HCT116 (cell line): ENCODE measurements around the gene EPHA2. TPM values are rescaled to one million over a fixed set of nuclear protein-coding genes. Genes with fewer than 3 reads are reported as not detected.

ENCODE experiments used
- ATAC-seq: fragments of 200-7000 bp; cut with Tn5 transposase; 2 replicates; pipeline ENCODE4 v1.9.1; 2020; ENCODE audit warnings: mild to moderate bottlenecking, moderate library complexity
- BruUV-seq: library from RNA; stranded (reverse); fragments of 400-500 nt; replicated peaks from 2 replicates; lab custom pipeline; 2021; lab: Mats Ljungman, UMichigan
- CTCF ChIA-PET: fragments of 300-600 bp; sonication (Branson Sonifier 250); formaldehyde crosslinking; loops from one replicate; lab custom pipeline; 2021; ENCODE audit warnings: antibody characterized with exemption; lab: Charles Lee
- POLR2A ChIA-PET: fragments of 300-600, 350-600 bp; sonication (Branson Sonifier 250); formaldehyde crosslinking; loops from one replicate; lab custom pipeline; 2021; ENCODE audit warnings: antibody characterized with exemption; lab: Charles Lee
- RAD21 ChIA-PET, 2 experiments: fragments of 300-600 bp; sonication (Branson Sonifier 250); formaldehyde crosslinking; loops; one replicate each; lab custom pipeline; 2023; ENCODE audit warnings: low total read pairs in 2 of 2; ENCODE audit not compliant: uncharacterized antibody in 2 of 2, unreplicated experiment in 2 of 2, low non-redundant PET in 1 of 2; lab: Charles Lee
- DNase-seq: peaks from one replicate; pipeline ENCODE4 v3.0.0-alpha.2; 2010; ENCODE audit warnings: low read depth, low spot score
- H2AFZ ChIP-seq: fragments of 200-600 bp; shearing (Covaris generic), sonication (generic); 2 replicates; pipeline ENCODE4 v1.6.1; 2017; ENCODE audit warnings: low read depth, mixed run types, mixed read lengths, antibody characterized with exemption, low read length; ENCODE audit not compliant: poor library complexity, severe bottlenecking
- H3K27ac ChIP-seq: 2 replicates; pipeline ENCODE4 v1.5.1; 2012; ENCODE audit warnings: low read depth, low read length
- H3K27me3 ChIP-seq: fragments of 200-600 bp; sonication (generic); 2 replicates; pipeline ENCODE4 v1.6.1; 2016; ENCODE audit warnings: mixed run types, low read length, mixed read lengths; ENCODE audit not compliant: insufficient read depth
- H3K36me3 ChIP-seq, 2 experiments: fragments of 200-500 bp in 1 of 2; fragments of 200-600 bp in 1 of 2; sonication (Bioruptor generic) in 1 of 2; sonication (generic) in 1 of 2; 2 replicates each; pipeline versions ENCODE4 v1.5.1 to v1.6.1; 2014 to 2016; ENCODE audit warnings: low read length in 2 of 2, inconsistent platforms in 1 of 2, mixed read lengths in 1 of 2, mixed run types in 1 of 2; ENCODE audit not compliant: insufficient read depth in 2 of 2, control insufficient read depth in 1 of 2
- H3K4me1 ChIP-seq, 2 experiments: fragments of 200-600 bp in 1 of 2; sonication (generic) in 1 of 2; 2 replicates each; pipeline versions ENCODE4 v1.5.1 to v1.6.1; 2012 to 2017; ENCODE audit warnings: low read length in 2 of 2, inconsistent platforms in 1 of 2, mild to moderate bottlenecking in 1 of 2, mixed read lengths in 1 of 2, mixed run types in 1 of 2, moderate library complexity in 1 of 2; ENCODE audit not compliant: insufficient read depth in 2 of 2, control insufficient read depth in 1 of 2
- H3K4me2 ChIP-seq: fragments of 200-600 bp; sonication (generic); 2 replicates; pipeline ENCODE4 v1.6.1; 2017; ENCODE audit warnings: mixed run types, low read length, mixed read lengths
- H3K4me3 ChIP-seq, 2 experiments: fragments of 200-600 bp in 1 of 2; sonication (generic) in 1 of 2; replicated peaks in 1 of 2; 2 replicates each; pipeline ENCODE4 v1.5.1; 2011 to 2016; ENCODE audit warnings: low read length in 2 of 2, control low read depth in 1 of 2, low read depth in 1 of 2, mild to moderate bottlenecking in 1 of 2, mixed read lengths in 1 of 2, mixed run types in 1 of 2
- H3K79me2 ChIP-seq: fragments of 200-600 bp; sonication (generic); 2 replicates; pipeline ENCODE4 v1.6.1; 2017; ENCODE audit warnings: mild to moderate bottlenecking, mixed run types, low read length, moderate library complexity, mixed read lengths; ENCODE audit not compliant: insufficient read depth
- H3K9ac ChIP-seq: fragments of 200-600 bp; sonication (generic); 2 replicates; pipeline ENCODE4 v1.6.1; 2016; ENCODE audit warnings: low read length, mixed read lengths
- H3K9me2 ChIP-seq: fragments of 200-600 bp; sonication (generic), shearing (Covaris generic); 2 replicates; pipeline ENCODE4 v1.6.1; 2017; ENCODE audit warnings: mixed run types, mild to moderate bottlenecking, moderate library complexity; ENCODE audit not compliant: insufficient read depth
- H3K9me3 ChIP-seq, 2 experiments: fragments of 200-500 bp in 1 of 2; fragments of 200-600 bp in 1 of 2; sonication (Bioruptor generic) in 1 of 2; sonication (generic) in 1 of 2; 2 replicates each; pipeline ENCODE4 v1.6.1; 2014 to 2017; ENCODE audit warnings: low read length in 2 of 2, mixed read lengths in 2 of 2, inconsistent platforms in 1 of 2, low read depth in 1 of 2, mild to moderate bottlenecking in 1 of 2, mixed run types in 1 of 2, moderate library complexity in 1 of 2; ENCODE audit not compliant: control insufficient read depth in 1 of 2, insufficient read depth in 1 of 2
- H4K20me1 ChIP-seq: fragments of 200-600 bp; sonication (generic), shearing (Covaris generic); 2 replicates; pipeline ENCODE4 v1.6.1; 2017; ENCODE audit warnings: mixed run types, mild to moderate bottlenecking, moderate library complexity; ENCODE audit not compliant: insufficient read depth
- CBX3 ChIP-seq: IDR thresholded peaks from 2 replicates; pipeline ENCODE4 v1.6.1; 2012; ENCODE audit warnings: low read depth
- CEBPB ChIP-seq: IDR thresholded peaks from 2 replicates; pipeline ENCODE4 v1.6.1; 2012; ENCODE audit warnings: low read depth
- EGR1 ChIP-seq: IDR thresholded peaks from 2 replicates; pipeline ENCODE4 v1.6.1; 2012; ENCODE audit warnings: low read depth
- ELF1 ChIP-seq: IDR thresholded peaks from 2 replicates; pipeline ENCODE4 v1.6.1; 2012; ENCODE audit warnings: low read depth, borderline replicate concordance
- EZH2 ChIP-seq: fragments of 200-600 bp; sonication (generic); IDR thresholded peaks from 2 replicates; pipeline ENCODE4 v1.6.1; 2017; ENCODE audit warnings: antibody characterized with exemption, mixed run types
- EZH2phosphoT487 ChIP-seq: fragments of 200-600 bp; IDR thresholded peaks from 2 replicates; pipeline ENCODE4 v1.6.1; 2018; ENCODE audit warnings: antibody characterized with exemption, borderline replicate concordance
- FOSL1 ChIP-seq: IDR thresholded peaks from 2 replicates; pipeline ENCODE4 v1.6.1; 2012; ENCODE audit warnings: low read depth
- JUND ChIP-seq: IDR thresholded peaks from 2 replicates; pipeline ENCODE4 v1.6.1; 2012
- POLR2AphosphoS5 ChIP-seq: IDR thresholded peaks from 2 replicates; pipeline ENCODE4 v1.6.1; 2011; ENCODE audit warnings: mild to moderate bottlenecking, low read depth, low read length, moderate library complexity
- RAD21 ChIP-seq: IDR thresholded peaks from 2 replicates; pipeline ENCODE4 v1.6.1; 2012; ENCODE audit warnings: low read depth, mild to moderate bottlenecking
- SIN3A ChIP-seq: IDR thresholded peaks from 2 replicates; pipeline ENCODE4 v1.6.1; 2012; ENCODE audit warnings: low read depth
- SRF ChIP-seq: IDR thresholded peaks from 2 replicates; pipeline ENCODE4 v1.6.1; 2012; ENCODE audit warnings: low read depth
- TCF7L2 ChIP-seq: IDR thresholded peaks from 2 replicates; pipeline ENCODE4 v1.7.0; 2011; ENCODE audit warnings: borderline replicate concordance, inconsistent platforms; ENCODE audit not compliant: insufficient read depth, insufficient read length; ENCODE audit errors: extremely low read depth
- YY1 ChIP-seq: IDR thresholded peaks from 2 replicates; pipeline ENCODE4 v1.6.1; 2011; ENCODE audit warnings: low read length, low read depth, moderate library complexity, mild to moderate bottlenecking; ENCODE audit not compliant: insufficient replicate concordance; ENCODE audit errors: extremely low read depth
- ZFX ChIP-seq: fragments of 450-650 bp; IDR thresholded peaks from 2 replicates; pipeline ENCODE4 v1.6.1; 2017
- intact Hi-C: fragments of 100-400 bp; cut with micrococcal nuclease; formaldehyde crosslinking; loops from 2 replicates; pipeline ENCODE4 v1.10.0; 2022
- total RNA-seq: library from RNA; stranded (reverse); gene quantifications from one replicate; pipeline ENCODE4 v1.2.1, GENCODE V29; 2021; ENCODE audit not compliant: unreplicated experiment
- TF ChIP-seq, protein P1 (sequence below): IDR thresholded peaks from 2 replicates; pipeline ENCODE4 v1.6.1; 2012
- TF ChIP-seq, protein P2 (sequence below): IDR thresholded peaks from 2 replicates; pipeline ENCODE4 v1.6.1; 2011; ENCODE audit warnings: mild to moderate bottlenecking, low read length, moderate library complexity; ENCODE audit not compliant: insufficient replicate concordance; ENCODE audit errors: extremely low read depth
- TF ChIP-seq, protein P3 (sequence below): IDR thresholded peaks from 2 replicates; pipeline ENCODE4 v1.6.1; 2012; ENCODE audit warnings: low read depth
- TF ChIP-seq, protein P4 (sequence below), 3 experiments: fragments of 200-600 bp in 1 of 3; sonication (generic) in 1 of 3; IDR thresholded peaks in 2 of 3; conservative IDR thresholded peaks in 1 of 3; 2 replicates each; pipeline ENCODE4 v1.5.1; 2012 to 2017; ENCODE audit warnings: low read depth in 2 of 3, low read length in 2 of 3, antibody characterized with exemption in 1 of 3, borderline replicate concordance in 1 of 3, control low read depth in 1 of 3, mild to moderate bottlenecking in 1 of 3, mixed read lengths in 1 of 3, mixed run types in 1 of 3, moderate library complexity in 1 of 3; ENCODE audit not compliant: insufficient read depth in 1 of 3

EPHA2 gene
- total RNA-seq, 1 experiment from 2014 or later: 164 TPM

DNA sequence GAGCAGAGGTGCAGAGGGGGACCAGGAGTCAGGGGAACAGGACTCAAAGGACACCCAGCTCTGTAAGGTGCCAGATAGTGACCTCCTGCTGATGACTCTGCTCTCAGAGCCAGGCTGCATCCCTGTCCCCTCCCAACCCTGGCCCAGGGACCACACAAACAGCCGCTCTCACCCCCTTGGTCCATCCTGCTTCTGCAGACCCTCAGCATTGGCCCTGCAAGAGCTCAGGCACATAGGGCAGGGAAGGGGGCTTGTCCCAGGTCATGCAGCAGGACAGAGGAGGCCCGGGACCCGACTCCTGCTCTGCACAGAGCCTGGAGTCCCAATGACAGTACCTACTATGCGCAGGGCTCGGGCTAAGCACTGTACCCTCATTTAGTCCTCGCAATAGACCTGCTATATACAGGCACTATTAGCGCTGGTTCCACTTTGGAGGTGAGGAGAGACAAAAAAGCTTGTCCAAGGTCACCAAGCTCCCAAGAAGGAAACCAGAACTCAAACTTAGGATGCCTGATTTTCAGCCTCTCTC lies 15.7 kb downstream of the EPHA2 start:
- H3K4me1 ChIP-seq: peaks cover 65 to 68% of the 10 kb centered on the region in 2 experiments
- no peak for ATAC-seq
- H3K4me3 ChIP-seq: peak overlapping the region in 1 of 2 experiments; percentile 22; a peak in 2 of 4 replicates
- peak overlapping the region; percentile 100 for H3K27ac ChIP-seq
- H3K79me2 ChIP-seq: peaks cover 96% of the 10 kb centered on the region
- RAD21 ChIA-PET: no interaction called here
- TF ChIP-seq, protein P1, sequence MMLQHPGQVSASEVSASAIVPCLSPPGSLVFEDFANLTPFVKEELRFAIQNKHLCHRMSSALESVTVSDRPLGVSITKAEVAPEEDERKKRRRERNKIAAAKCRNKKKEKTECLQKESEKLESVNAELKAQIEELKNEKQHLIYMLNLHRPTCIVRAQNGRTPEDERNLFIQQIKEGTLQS: no peak
- no peak for TF ChIP-seq JUND
- TF ChIP-seq EZH2: no peak
- TF ChIP-seq FOSL1: no peak
- TF ChIP-seq YY1: no peak
- TF ChIP-seq TCF7L2: no peak
- TF ChIP-seq ELF1: no peak
- no peak for TF ChIP-seq SRF
- TF ChIP-seq SIN3A: no peak
- TF ChIP-seq, protein P2, sequence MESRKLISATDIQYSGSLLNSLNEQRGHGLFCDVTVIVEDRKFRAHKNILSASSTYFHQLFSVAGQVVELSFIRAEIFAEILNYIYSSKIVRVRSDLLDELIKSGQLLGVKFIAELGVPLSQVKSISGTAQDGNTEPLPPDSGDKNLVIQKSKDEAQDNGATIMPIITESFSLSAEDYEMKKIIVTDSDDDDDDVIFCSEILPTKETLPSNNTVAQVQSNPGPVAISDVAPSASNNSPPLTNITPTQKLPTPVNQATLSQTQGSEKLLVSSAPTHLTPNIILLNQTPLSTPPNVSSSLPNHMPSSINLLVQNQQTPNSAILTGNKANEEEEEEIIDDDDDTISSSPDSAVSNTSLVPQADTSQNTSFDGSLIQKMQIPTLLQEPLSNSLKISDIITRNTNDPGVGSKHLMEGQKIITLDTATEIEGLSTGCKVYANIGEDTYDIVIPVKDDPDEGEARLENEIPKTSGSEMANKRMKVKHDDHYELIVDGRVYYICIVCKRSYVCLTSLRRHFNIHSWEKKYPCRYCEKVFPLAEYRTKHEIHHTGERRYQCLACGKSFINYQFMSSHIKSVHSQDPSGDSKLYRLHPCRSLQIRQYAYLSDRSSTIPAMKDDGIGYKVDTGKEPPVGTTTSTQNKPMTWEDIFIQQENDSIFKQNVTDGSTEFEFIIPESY: no peak
- no peak for TF ChIP-seq POLR2AphosphoS5
- TF ChIP-seq CEBPB: no peak
- TF ChIP-seq RAD21: no peak
- no peak for TF ChIP-seq EZH2phosphoT487
- TF ChIP-seq, protein P3, sequence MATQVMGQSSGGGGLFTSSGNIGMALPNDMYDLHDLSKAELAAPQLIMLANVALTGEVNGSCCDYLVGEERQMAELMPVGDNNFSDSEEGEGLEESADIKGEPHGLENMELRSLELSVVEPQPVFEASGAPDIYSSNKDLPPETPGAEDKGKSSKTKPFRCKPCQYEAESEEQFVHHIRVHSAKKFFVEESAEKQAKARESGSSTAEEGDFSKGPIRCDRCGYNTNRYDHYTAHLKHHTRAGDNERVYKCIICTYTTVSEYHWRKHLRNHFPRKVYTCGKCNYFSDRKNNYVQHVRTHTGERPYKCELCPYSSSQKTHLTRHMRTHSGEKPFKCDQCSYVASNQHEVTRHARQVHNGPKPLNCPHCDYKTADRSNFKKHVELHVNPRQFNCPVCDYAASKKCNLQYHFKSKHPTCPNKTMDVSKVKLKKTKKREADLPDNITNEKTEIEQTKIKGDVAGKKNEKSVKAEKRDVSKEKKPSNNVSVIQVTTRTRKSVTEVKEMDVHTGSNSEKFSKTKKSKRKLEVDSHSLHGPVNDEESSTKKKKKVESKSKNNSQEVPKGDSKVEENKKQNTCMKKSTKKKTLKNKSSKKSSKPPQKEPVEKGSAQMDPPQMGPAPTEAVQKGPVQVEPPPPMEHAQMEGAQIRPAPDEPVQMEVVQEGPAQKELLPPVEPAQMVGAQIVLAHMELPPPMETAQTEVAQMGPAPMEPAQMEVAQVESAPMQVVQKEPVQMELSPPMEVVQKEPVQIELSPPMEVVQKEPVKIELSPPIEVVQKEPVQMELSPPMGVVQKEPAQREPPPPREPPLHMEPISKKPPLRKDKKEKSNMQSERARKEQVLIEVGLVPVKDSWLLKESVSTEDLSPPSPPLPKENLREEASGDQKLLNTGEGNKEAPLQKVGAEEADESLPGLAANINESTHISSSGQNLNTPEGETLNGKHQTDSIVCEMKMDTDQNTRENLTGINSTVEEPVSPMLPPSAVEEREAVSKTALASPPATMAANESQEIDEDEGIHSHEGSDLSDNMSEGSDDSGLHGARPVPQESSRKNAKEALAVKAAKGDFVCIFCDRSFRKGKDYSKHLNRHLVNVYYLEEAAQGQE: no peak
- TF ChIP-seq ZFX: no peak
- TF ChIP-seq, protein P4, sequence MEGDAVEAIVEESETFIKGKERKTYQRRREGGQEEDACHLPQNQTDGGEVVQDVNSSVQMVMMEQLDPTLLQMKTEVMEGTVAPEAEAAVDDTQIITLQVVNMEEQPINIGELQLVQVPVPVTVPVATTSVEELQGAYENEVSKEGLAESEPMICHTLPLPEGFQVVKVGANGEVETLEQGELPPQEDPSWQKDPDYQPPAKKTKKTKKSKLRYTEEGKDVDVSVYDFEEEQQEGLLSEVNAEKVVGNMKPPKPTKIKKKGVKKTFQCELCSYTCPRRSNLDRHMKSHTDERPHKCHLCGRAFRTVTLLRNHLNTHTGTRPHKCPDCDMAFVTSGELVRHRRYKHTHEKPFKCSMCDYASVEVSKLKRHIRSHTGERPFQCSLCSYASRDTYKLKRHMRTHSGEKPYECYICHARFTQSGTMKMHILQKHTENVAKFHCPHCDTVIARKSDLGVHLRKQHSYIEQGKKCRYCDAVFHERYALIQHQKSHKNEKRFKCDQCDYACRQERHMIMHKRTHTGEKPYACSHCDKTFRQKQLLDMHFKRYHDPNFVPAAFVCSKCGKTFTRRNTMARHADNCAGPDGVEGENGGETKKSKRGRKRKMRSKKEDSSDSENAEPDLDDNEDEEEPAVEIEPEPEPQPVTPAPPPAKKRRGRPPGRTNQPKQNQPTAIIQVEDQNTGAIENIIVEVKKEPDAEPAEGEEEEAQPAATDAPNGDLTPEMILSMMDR (IDR thresholded peaks at IDR 0.05 in 2 of 3, conservative IDR thresholded peaks at IDR 0.05 in 1 of 3; ENCODE audit: borderline replicate concordance in 1 of 3, insufficient read depth in 1 of 3, low read depth in 2 of 3, low read length in 2 of 3): no peak
- TF ChIP-seq CBX3: no peak
- TF ChIP-seq EGR1: no peak
- intact Hi-C loops: no loop called here
- no peaks in the 10 kb centered on the region for H3K9me2 ChIP-seq
- CTCF ChIA-PET: no interaction called here
- no peaks in the 10 kb centered on the region for H3K27me3 ChIP-seq
- BruUV-seq: no TSS peak
- peaks cover 25% of the 10 kb centered on the region; the same call in 1 of the 2 replicates for H4K20me1 ChIP-seq
- no peak overlapping the region for H2AFZ ChIP-seq
- peaks cover 30 to 81% of the 10 kb centered on the region in 2 experiments for H3K36me3 ChIP-seq
- H3K4me2 ChIP-seq: peak overlapping the region; percentile 85
- POLR2A ChIA-PET: interaction anchor here (0.9 kb wide), 1 partner anchor 18 kb away, joined by 3 read pairs; no protein-coding TSS in a partner anchor
- peak overlapping the region; percentile 65 for H3K9ac ChIP-seq
- no peaks in the 10 kb centered on the region for H3K9me3 ChIP-seq
- DNase-seq: no peak
